Testis (tissue), 3 donors: ENCODE data around the gene PON1. TPM values are rescaled to one million over a fixed set of nuclear protein-coding genes. Genes with fewer than 3 reads are reported as not detected.

Experiments used
- DNase-seq: peaks from one replicate; pipeline ENCODE4 v3.0.0-alpha.2; 2019
- H3K27ac ChIP-seq, 2 donors: fragments of 200-600 bp; sonication (generic); one replicate each; pipeline ENCODE4 v1.5.1; 2019
- H3K27me3 ChIP-seq: fragments of 200-600 bp; sonication (generic); one replicate; pipeline ENCODE4 v1.5.1; 2019
- H3K36me3 ChIP-seq: fragments of 200-600 bp; sonication (generic); one replicate; pipeline ENCODE4 v1.5.1; 2017; ENCODE audit warnings: low read depth; ENCODE audit errors: missing control alignments
- H3K4me1 ChIP-seq: fragments of 200-600 bp; sonication (generic); one replicate; pipeline ENCODE4 v1.5.1; 2019
- H3K4me3 ChIP-seq, 2 donors: fragments of 200-600 bp; sonication (generic); one replicate each; pipeline ENCODE4 v1.5.1; 2017 to 2019
- H3K9me3 ChIP-seq: fragments of 200-600 bp; sonication (generic); one replicate; pipeline ENCODE4 v1.5.1; 2017
- CTCF ChIP-seq, 3 experiments: fragments of 450-650 bp in 2 of 3; fragments of 200-600 bp in 1 of 3; sonication (generic) in 1 of 3; IDR thresholded peaks; one replicate each; pipeline ENCODE4 v1.5.1; 2016 to 2019; ENCODE audit warnings: antibody characterized with exemption in 3 of 3, mild to moderate bottlenecking in 2 of 3, moderate library complexity in 1 of 3
- POLR2A ChIP-seq: fragments of 450-650 bp; IDR thresholded peaks from one replicate; pipeline ENCODE4 v1.6.1; 2017; ENCODE audit warnings: antibody characterized with exemption, mild to moderate bottlenecking, moderate library complexity
- WGBS, 2 donors: methylation state at CpG; one replicate each; pipeline ENCODE4 v1.1.5; 2018; 5-methylcytosine and 5-hydroxymethylcytosine counted together
- intact Hi-C: fragments of 100-400 bp; cut with DNase I; formaldehyde crosslinking; loops from one replicate; pipeline ENCODE4 v1.15.1; 2023; ENCODE audit warnings: low total_unique reads
- polyA plus RNA-seq: library from polyadenylated mRNA; stranded (reverse); fragments of 350-450 nt; fragmentation: Illumina TruSeq; extraction: RNeasy Lipid Tissue Mini Kit (QIAGEN cat#74804); gene quantifications from one replicate; pipeline ENCODE4 v1.2.3, GENCODE V29; 2014; ENCODE audit warnings: low read depth, low replicate concordance; ENCODE audit not compliant: insufficient read depth
- total RNA-seq, 2 donors: library from RNA; depleted of rRNA; stranded (reverse); fragments of >200 nt; gene quantifications; one replicate each; pipeline ENCODE4 v1.2.3, GENCODE V29; 2016

Gene PON1
- total and polyA plus RNA-seq, 3 donors from 2014 or later = 0.12 to 1.2 (median 0.61) TPM

GRCh38 chr7:95316588-95316987, 7.7 kb downstream of the PON1 start:
- TF ChIP-seq CTCF (IDR thresholded peaks at IDR 0.05) = no peak
- no peak for TF ChIP-seq POLR2A
- whole genome bisulfite sequencing, 2 donors = 79 to 81% methylated on average over 2 of the region's 2 CpGs
- no peak for DNase-seq
- Histone ChIP-seq H3K4me3 (no peak overlapping the region), H3K27ac (no peak overlapping the region), H3K27me3 (no peaks in the 10 kb centered on the region), H3K9me3 (no peaks in the 10 kb centered on the region), H3K36me3 (no peaks in the 10 kb centered on the region), H3K4me1 (no peaks in the 10 kb centered on the region)
- intact Hi-C loops = no loop called here

DNA sequence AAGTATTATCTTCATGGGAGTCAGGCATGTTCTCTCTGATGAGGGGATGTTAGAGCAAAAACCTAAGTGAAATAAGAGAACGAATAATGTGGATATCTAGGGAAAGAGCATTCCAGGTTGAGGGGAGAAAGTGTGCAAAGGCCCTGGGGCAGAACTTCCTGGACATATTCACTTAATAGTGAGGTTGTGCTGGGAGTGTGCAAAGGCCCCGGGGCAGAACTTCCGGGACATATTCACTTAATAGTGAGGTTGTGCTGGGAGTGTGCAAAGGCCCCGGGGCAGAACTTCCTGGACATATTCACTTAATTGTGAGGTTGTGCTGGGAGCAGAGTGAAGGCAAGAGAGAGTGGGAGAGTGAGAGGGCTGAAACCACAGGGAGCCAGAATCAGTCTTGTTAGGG, 11.8 kb downstream of the PON1 start:
- Histone ChIP-seq H3K4me3 (no peak overlapping the region), H3K9me3 (no peaks in the 10 kb centered on the region), H3K27me3 (no peaks in the 10 kb centered on the region), H3K4me1 (no peaks in the 10 kb centered on the region), H3K36me3 (no peaks in the 10 kb centered on the region), H3K27ac (no peak overlapping the region)
- WGBS, 2 donors = 84 to 86% methylated on average over 4 of the region's 4 CpGs
- DNase-seq = no peak
- intact Hi-C loops = no loop called here
- TF ChIP-seq POLR2A (no peak), CTCF (IDR thresholded peaks at IDR 0.05) (no peak)

GRCh38 chr7:95311389-95311788, 12.9 kb downstream of the PON1 start:
- 85 to 95% methylated on average over 2 of the region's 2 CpGs for WGBS, 2 donors

GRCh38 chr7:95309951-95310350, 14.4 kb downstream of the PON1 start:
- 95 to 96% methylated on average over 2 of the region's 2 CpGs for WGBS, 2 donors
- Histone ChIP-seq H3K36me3 (no peaks in the 10 kb centered on the region), H3K9me3 (no peaks in the 10 kb centered on the region), H3K27ac (no peak overlapping the region), H3K27me3 (no peaks in the 10 kb centered on the region), H3K4me3 (no peak overlapping the region), H3K4me1 (no peaks in the 10 kb centered on the region)
- DNase-seq = no peak
- intact Hi-C loops = no loop called here
- TF ChIP-seq POLR2A (no peak), CTCF (IDR thresholded peaks at IDR 0.05) (no peak)

More at GRCh38 chr7:95311389-95311788, 12.9 kb downstream of the PON1 start:
- Histone ChIP-seq H3K4me1 (no peaks in the 10 kb centered on the region), H3K9me3 (no peaks in the 10 kb centered on the region), H3K36me3 (no peaks in the 10 kb centered on the region), H3K27me3 (no peaks in the 10 kb centered on the region), H3K27ac (no peak overlapping the region), H3K4me3 (no peak overlapping the region)
- no peak for TF ChIP-seq POLR2A
- TF ChIP-seq CTCF (IDR thresholded peaks at IDR 0.05) = no peak
- intact Hi-C loops = no loop called here
- no peak for DNase-seq

GRCh38 chr7:95304990-95305389, 19.3 kb downstream of the PON1 start:
- WGBS, 2 donors = 66 to 75% methylated on average over 7 of the region's 7 CpGs
- intact Hi-C loops = no loop called here
- Histone ChIP-seq H3K4me3 (no peak overlapping the region), H3K36me3 (no peaks in the 10 kb centered on the region), H3K27ac (no peak overlapping the region), H3K9me3 (no peaks in the 10 kb centered on the region), H3K4me1 (no peaks in the 10 kb centered on the region), H3K27me3 (no peaks in the 10 kb centered on the region)
- no peak for DNase-seq
- TF ChIP-seq CTCF (IDR thresholded peaks at IDR 0.05) = no peak
- no peak for TF ChIP-seq POLR2A
